ENCODE results near the gene NOP10. TPM values are rescaled to one million over a fixed set of nuclear protein-coding genes. Genes with fewer than 3 reads are reported as not detected.

The NOP10 gene
- total RNA-seq (2022; extraction: Qiagen RNA extraction; ENCODE audit: low read depth) = 526 to 639 TPM (median 558 TPM) in 5 replicates

GRCh38 chr15:34342737-34343575 is at the start of gene NOP10, which contains the start of gene NUTM1:
TSS of gene NOP10 (minus strand) at chr15:34343136. CDS start at chr15:34343073, 63 bp downstream.
TSS of gene NUTM1 (plus strand) at chr15:34343315. CDS start at chr15:34343697, 382 bp downstream.

DNA sequence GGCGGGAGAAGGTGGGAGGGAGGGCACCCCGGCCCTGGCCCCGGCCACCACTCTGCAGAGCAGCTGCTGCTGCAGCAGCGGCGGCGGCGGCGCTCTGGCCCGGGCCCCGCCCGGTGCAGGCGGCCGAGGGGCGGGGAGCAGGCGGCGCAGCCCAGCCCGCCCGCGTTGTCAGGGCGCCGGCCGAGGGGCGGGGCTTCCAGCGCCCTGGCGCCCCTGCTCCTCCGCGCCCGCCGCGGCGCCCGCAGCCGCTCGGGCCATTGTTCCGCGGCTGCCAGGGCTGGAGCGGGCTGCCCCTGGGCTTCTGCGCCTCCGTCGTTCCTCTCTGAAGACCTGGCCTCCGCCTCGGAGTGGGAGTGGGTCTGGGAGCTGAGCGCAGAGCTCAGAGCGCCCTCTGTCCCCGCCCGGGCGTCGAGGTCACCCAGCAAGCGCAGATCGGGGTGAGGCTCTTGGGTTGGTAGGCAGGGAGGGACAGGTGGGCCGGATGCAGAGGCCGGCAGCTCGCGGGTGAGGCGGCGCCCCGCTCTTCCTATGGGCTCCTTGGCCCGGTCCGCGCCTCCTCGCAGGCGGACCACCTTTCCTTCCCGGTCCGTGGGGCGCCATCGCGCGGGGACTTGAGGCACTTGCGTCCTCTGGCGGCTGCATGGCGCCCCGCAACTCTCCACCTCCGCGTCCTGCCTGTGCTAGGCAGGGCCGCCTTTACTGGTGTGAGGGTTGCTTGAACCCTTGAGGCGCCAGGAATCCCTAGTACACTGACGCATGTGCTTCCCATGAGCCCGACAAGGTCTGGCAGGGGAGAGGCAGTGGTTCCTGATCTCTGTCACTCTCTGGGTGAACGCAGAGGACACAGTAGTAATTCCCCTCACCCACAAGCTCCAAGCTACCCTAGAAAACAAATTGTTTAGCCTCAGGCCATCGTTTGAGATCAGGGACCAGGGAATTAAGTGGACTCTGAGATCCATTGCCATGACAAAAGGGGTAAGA is 24.5 kb upstream of the NOP10 start, which contains the start of gene LPCAT4:
LPCAT4 (minus strand) TSS at position 96 of the 981 bp plus-strand sequence. CDS start 96 bp downstream, outside the sequence.

GRCh38 chr15:34337557-34338306 is 5.2 kb downstream of the NOP10 start, which contains the start of gene SLC12A6:
TSS of gene SLC12A6 (minus strand) at chr15:34337781. CDS start at chr15:34336680, 1,101 bp downstream.

Other genes with a start within 250 kb of the NOP10 start
- 128 to 154 TPM (median 142 TPM) in 5 replicates for gene EMC7, start 241.3 kb downstream of the NOP10 start, total RNA-seq (2022; extraction: Qiagen RNA extraction; ENCODE audit: low read depth)
- 0.82 to 1.6 TPM (median 1.5 TPM) in 5 replicates for gene PGBD4, start 241.1 kb downstream of the NOP10 start, total RNA-seq (2022; extraction: Qiagen RNA extraction; ENCODE audit: low read depth)
- gene KATNBL1, start 133.0 kb downstream of the NOP10 start, total RNA-seq (2022; extraction: Qiagen RNA extraction; ENCODE audit: low read depth) = 17.3 to 36.5 TPM (median 34.7 TPM) in 5 replicates
- gene EMC4, start 118.1 kb downstream of the NOP10 start, total RNA-seq (2022; extraction: Qiagen RNA extraction; ENCODE audit: low read depth) = 186 to 201 TPM (median 199 TPM) in 5 replicates
- 4.7 to 6.9 TPM (median 6.6 TPM) in 5 replicates for gene SLC12A6, start 5.4 kb downstream of the NOP10 start, total RNA-seq (2022; extraction: Qiagen RNA extraction; ENCODE audit: low read depth)
- gene NUTM1, start 179 bp upstream of the NOP10 start, total RNA-seq (2022; extraction: Qiagen RNA extraction; ENCODE audit: low read depth) = not detected in 5 replicates
- 42.3 to 64.1 TPM (median 56.1 TPM) in 5 replicates for gene LPCAT4, start 24.1 kb upstream of the NOP10 start, total RNA-seq (2022; extraction: Qiagen RNA extraction; ENCODE audit: low read depth)
- gene GOLGA8A, start 94.7 kb upstream of the NOP10 start, total RNA-seq (2022; extraction: Qiagen RNA extraction; ENCODE audit: low read depth) = 4.6 to 10.2 TPM (median 7.5 TPM) in 5 replicates
- gene GOLGA8B, start 240.5 kb upstream of the NOP10 start, total RNA-seq (2022; extraction: Qiagen RNA extraction; ENCODE audit: low read depth) = 7.7 to 19.4 TPM (median 16.6 TPM) in 5 replicates

Data from A549 treated with RU486 at 1 μM for 4 hours (cell line).